GM15510 (cell line): ENCODE results near the gene POU6F2.

Experiments
- POLR2A ChIP-seq: IDR thresholded peaks from 3 replicates; pipeline ENCODE4 v1.6.1; 2011; ENCODE audit warnings: borderline replicate concordance; ENCODE audit not compliant: insufficient read length; ENCODE audit errors: extremely low read depth

Gene POU6F2

GRCh38 chr7:39221901-39222300, 244.2 kb downstream of the POU6F2 start:
- TF ChIP-seq POLR2A = no peak

GRCh38 chr7:39228946-39229345, 251.2 kb downstream of the POU6F2 start:
- no peak for TF ChIP-seq POLR2A

GRCh38 chr7:39233851-39234529, 256.3 kb downstream of the POU6F2 start:
- no peak for TF ChIP-seq POLR2A

GRCh38 chr7:39238234-39238869, 260.6 kb downstream of the POU6F2 start:
- TF ChIP-seq POLR2A = no peak

- TF ChIP-seq POLR2A = no peak
Measured at GRCh38 chr7:39240864-39241263, 263.2 kb downstream of the POU6F2 start.

- TF ChIP-seq POLR2A = no peak
Measured at GRCh38 chr7:39247576-39247975, 269.9 kb downstream of the POU6F2 start.

GRCh38 chr7:39248041-39248691, 270.5 kb downstream of the POU6F2 start:
- TF ChIP-seq POLR2A = no peak

GRCh38 chr7:39248692-39249090, 271.0 kb downstream of the POU6F2 start:
- no peak for TF ChIP-seq POLR2A

GRCh38 chr7:39249635-39250152, 272.0 kb downstream of the POU6F2 start:
- no peak for TF ChIP-seq POLR2A

- no peak for TF ChIP-seq POLR2A
Measured at GRCh38 chr7:39252916-39253315, 275.2 kb downstream of the POU6F2 start.

GRCh38 chr7:39259391-39260003, 281.8 kb downstream of the POU6F2 start:
- no peak for TF ChIP-seq POLR2A

- no peak for TF ChIP-seq POLR2A
Measured at GRCh38 chr7:39260279-39260844, 282.7 kb downstream of the POU6F2 start.

GRCh38 chr7:39261771-39262170, 284.1 kb downstream of the POU6F2 start:
- TF ChIP-seq POLR2A = no peak

GRCh38 chr7:39265641-39266591, 288.2 kb downstream of the POU6F2 start:
- TF ChIP-seq POLR2A = no peak

GRCh38 chr7:39269034-39269433, 291.3 kb downstream of the POU6F2 start:
- no peak for TF ChIP-seq POLR2A

GRCh38 chr7:39270018-39270417, 292.3 kb downstream of the POU6F2 start:
- no peak for TF ChIP-seq POLR2A
